Activated T-helper 9 cell treated with anti-CD3 and anti-CD28 coated beads, Interleukin-2, amount 50 U/mL, for 16 hours (primary cell): ENCODE measurements around the gene ZNF518B.

Source experiments
- DNase-seq: peaks from one replicate; pipeline ENCODE4 v3.0.0-alpha.2; 2020; ENCODE audit warnings: low read depth

The ZNF518B gene, protein sequence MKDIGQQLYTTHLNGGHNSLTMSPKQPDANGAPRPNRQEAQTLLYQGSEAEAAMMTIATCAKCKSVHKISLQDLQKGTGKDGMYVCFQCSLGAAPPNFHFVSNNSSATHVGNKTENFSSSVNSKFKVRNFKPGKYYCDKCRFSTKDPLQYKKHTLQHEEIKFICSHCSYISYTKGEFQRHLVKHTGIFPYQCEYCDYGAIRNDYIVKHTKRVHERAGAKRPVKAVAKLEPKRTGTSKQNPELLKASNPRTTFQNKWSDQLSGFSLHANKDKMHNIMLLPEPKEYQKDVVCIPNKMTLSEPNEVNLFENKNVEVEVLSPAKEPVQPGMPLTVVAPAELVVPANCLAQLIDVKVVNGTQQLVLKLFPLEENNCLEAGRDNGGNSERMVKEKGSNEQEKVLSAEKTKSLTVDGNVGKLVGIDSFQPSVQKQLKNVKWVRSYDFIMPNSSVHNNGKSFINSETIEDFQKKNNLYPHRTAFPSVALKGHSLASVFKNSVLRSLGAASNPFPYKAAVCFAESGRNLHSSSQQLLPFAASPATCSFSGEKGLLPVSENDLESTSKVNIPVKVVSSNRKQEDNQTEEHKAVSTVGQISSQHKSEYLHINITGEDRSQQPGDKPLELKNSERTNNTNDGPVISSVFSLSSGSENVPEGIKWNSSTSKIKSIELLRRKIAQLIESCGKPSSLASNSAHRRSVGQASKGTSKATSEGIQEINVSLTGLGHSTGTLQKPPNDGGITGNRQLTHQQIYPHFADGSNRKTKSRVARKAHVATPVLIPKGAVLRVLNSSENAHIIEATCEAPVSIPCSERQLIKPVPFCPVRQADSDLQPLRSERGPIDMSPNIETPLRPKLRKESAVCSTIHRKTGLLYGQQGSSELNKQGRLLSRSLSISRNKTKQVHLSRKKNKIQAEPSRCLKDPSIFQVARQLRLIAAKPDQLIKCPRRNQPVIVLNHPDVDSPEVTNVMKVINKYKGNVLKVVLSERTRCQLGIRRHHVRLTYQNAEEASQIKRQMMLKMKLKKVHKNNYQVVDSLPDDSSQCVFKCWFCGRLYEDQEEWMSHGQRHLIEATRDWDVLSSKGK

GRCh38 chr4:10457255-10457801, at the start of gene ZNF518B:
Gene ZNF518B (minus strand): TSS chr4:10457426. CDS start chr4:10446328, 11,098 bp downstream.
- DNase-seq, result peak; percentile 70

DNA sequence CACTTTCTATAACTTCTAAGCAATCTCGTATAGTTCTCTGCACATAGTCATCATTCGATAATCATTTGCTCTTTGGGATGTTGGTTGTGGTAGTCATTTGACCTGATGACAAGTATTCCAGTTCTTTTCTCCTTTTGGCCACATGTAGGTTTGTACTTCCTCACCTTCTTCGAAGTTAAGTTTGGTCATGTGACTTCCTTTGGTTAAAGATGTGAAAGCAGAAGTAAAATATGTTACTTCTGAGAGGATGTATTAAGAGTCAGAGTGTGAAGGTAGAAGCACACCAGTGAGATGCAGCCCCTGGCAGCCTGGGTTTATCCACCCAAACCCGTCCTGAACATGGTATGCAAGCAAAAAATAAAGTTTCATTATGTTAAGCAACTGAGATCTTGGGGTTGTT, 48.9 kb upstream of the ZNF518B start:
- no peak for DNase-seq

DNA sequence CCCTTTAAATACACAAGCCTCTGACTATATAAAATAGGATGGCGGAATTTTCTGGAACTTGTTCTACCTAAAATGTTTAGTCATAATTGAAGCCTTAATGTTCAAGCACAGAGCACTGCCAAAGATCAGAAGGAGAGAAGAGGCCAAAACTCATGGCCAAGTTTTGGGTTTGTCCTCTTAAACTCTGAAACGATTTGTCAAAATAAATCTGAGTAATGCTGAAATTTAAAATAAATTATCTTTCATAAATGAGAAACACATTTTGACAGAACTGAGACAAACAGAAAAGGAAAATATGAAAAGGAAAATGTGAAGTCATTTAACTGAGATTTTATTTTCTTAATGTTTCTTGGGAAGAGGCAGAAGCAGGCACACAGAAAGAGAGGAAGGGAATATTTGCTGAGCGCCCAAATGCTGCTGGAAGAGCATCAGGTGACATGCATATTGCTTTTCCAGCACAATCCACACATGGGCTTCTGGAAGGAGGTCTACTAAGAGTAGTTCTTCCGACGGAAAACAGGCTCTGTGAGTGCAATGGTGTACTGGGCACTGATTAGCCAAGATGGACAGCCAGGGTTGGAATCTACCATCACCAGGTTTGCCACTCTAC, 47.4 kb upstream of the ZNF518B start:
- no peak for DNase-seq

DNA sequence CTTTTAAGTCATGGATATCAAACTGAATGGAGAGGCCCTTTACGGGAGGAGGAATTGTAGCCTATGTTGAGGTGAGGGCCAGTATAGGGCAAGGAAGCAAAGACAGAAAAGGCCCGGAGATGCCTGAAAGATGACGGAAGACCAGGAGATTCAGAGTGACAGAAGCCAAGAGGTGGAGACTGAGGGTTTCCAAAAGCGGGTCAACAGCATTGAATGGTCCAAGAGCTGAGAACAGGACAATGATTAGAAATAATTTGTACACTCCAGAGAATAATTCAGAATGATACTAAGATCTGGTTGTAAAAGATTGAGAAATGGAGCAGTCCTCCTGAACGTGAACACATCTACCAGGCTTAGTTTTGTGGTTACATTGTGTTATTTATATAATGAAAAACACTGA, 45.5 kb upstream of the ZNF518B start:
- no peak for DNase-seq

DNA sequence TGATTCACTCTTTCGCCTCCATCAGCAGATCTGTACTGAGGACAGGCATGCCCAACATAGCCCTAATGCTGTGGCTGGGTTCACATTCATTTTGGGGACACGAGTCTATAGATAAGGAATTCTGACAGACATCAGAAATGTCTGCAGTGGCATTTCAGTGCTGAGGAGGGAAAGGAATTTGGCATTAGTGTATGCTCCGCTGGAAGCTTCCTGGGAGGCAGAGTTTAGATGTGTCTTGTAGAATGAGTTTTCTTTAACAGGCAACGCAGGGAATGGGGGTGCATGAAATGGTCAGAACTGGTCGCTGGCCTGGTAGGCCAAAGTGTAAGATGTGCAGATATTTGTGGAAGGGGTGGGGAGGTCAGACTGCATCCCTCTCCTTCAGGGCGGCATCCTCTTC, 43.5 kb upstream of the ZNF518B start:
- no peak for DNase-seq

DNA sequence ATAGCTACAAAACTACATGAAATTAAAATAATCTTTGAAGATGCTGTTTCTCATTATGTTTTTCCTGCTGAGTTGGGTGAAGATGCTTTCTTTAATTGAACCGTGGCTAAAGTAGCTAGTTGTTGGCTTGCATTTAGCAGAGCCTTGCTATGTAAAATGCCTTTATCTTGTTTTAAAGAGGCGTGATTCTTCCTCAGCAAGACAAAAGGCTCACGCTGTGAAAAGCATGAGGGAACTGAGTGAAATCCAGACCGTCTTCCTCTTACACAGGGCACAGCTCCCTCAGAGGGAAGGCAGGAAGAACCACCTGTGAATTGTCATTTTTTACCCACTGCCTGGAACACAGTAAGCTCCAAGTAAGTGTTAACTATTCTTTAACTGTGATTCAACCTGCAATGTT, 39.0 kb upstream of the ZNF518B start:
- no peak for DNase-seq

DNA sequence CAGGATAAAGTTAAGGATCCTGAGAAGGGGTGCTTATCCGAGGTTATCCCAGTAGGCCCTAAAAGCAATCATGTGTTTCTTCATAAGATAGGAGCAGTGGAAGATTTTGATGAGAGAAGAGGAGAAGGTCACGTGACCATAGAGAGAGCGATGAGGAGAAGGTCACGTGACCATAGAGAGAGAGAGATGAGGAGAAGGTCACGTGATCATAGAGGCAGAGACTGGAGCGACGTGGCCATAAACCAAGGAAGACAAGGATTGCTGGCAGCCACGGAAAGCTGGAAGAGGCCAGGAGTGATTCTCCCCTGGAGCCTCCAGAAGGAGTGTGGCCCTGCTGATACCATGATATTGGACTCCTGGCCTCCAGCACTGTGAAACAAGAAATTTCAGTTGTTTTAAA, 38.4 kb upstream of the ZNF518B start:
- no peak for DNase-seq

DNA sequence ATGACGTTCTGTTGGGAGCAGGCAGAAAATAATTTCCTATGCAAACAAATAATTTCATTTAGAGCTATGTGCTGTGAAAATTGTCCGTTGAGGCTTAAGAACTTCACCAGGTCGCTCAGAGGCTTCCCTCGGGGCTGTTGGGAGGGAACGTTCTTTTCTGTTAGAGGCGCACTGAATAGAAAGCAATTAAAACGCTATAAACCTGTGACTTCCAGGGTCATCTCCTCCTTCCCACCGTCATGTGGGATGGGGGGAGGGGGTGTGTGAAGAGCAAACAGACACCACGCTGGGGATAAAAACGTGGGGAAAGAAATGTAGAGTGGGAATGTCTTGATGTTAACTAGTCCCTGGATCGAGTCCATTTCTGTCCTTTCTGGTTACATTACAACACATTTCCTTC, 35.2 kb upstream of the ZNF518B start:
- DNase-seq, result no peak

- DNase-seq, result no peak
These were observed 34.2 kb upstream of the ZNF518B start for GRCh38 chr4:10491401-10491800.

DNA sequence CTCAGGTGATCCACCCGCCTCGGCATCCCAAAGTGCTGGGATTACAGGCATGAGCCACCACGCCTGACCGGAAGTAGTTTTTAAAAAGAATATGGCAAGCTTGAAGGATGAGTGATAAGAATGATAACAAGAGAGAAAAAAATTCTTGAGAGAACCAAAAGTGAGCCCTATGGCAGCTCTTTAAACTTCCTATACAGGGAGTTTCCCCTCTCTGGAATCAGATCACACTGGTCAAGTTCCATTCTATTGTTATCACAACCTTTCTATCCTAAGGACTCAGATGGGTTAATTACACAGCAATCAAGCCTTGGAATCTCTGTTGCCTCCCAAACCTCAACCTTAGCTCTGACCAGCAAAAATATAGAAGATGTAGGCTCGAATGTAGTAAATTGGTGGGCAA, 33.8 kb upstream of the ZNF518B start:
- DNase-seq, result no peak

- no peak for DNase-seq
These were observed 25.7 kb upstream of the ZNF518B start for GRCh38 chr4:10482913-10483312.

DNA sequence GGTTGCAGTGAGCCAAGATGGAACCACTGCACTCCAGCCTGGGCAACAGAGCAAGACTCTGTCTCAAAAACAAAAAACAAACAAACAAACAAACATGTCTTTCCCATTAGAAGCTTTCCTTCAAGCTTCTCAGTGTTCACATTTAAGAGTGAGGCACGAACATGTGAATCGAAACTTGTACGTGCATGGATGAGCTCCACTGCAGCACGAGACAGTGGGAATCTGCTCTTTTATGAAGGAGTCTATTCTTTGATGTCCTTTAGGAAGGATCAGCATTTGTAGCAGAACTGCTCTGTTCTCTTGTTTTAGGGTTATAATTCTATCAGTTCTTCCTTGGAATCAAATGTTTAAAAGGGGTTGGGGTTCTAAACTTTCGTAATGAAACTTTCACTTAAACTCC, 23.4 kb upstream of the ZNF518B start:
- no peak for DNase-seq

DNA sequence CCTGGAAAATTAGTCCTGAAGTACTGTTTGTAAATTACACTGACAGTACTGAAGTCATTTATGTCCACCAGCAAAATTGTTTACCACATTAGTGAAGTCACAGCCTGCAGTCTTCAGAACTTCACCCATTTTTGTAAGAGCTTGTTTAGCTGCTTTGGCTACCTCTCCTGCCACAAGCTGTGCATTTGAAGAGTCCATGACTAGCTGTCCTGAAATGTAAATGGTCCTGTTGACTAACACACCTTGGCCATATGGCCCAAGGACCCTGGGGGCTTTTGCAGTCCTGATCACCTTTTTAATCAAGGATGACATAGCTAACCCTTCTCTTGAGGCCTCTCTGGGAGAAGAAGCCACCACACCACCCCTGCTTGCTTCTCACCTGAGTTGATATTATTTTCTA, 21.4 kb upstream of the ZNF518B start:
- no peak for DNase-seq

GRCh38 chr4:10470505-10470904, 13.3 kb upstream of the ZNF518B start:
- no peak for DNase-seq

- DNase-seq, result no peak
These were observed 8.9 kb upstream of the ZNF518B start for GRCh38 chr4:10466161-10466560.

- no peak for DNase-seq
These were observed 5.7 kb upstream of the ZNF518B start for GRCh38 chr4:10462876-10463275.

DNA sequence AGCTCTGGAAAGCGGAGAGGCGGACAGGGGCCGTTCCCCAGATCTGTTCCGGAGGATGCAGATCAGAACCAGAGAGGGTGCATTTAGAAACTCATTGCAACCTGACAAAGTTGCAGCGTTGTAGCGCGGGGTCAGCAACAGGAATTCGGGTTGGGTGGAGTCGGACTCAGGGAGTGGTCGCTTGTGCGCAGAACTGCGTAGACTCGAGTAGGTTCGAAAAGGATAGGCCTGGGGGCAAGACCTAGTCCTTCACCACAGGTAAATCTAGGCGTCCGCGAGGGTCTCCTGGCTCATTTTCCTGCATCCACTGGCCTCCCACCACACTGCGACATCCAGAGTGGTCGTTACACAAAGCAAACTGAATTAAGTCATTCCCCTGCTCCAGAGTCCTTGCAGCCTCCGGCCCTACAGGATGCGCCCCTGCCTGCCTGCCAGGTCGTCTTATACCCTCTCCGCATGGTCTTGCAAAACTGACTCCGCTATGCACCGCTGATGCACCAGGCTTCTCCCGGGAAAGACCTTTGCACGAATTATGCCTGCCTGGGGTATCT, 4.7 kb upstream of the ZNF518B start:
- no peak for DNase-seq

DNA sequence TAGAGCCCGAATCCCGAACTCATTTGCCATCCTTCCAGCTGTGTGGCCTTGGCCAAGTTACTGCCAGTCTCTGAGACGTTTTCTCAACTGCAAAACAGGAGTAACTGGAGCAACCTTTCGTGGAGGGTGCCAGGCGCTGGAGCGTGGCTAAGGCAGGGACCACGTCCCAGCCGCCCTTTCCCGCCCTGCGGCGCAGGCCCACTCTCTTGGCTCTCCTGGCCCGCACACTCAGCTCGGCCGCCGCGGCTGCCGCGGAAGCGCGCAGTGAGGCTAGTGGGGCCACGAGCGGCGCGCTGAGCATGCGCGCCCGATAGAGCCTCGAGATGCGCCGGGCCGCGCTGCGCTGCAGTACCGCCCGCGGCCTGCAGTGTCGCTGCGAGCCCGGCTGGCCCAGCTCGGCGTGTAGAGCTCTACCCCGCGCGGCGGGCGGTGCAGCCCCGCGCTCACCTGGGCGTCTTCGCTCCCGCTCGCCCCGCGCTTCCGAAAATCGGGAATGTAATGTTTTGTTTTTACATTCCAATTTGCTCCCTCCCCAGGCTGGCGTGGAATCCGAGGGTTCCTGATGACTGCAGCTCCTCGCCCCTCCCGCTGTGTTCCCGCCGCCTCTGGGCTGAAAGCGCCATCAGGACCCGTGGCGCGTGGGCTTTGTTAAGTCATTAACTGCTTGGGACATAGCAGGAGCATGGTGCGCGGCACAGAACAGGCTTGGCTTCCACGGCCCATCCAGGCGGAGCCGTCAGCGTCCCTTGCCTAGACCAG, 4.0 kb upstream of the ZNF518B start:
- peak; percentile 65 for DNase-seq

DNA sequence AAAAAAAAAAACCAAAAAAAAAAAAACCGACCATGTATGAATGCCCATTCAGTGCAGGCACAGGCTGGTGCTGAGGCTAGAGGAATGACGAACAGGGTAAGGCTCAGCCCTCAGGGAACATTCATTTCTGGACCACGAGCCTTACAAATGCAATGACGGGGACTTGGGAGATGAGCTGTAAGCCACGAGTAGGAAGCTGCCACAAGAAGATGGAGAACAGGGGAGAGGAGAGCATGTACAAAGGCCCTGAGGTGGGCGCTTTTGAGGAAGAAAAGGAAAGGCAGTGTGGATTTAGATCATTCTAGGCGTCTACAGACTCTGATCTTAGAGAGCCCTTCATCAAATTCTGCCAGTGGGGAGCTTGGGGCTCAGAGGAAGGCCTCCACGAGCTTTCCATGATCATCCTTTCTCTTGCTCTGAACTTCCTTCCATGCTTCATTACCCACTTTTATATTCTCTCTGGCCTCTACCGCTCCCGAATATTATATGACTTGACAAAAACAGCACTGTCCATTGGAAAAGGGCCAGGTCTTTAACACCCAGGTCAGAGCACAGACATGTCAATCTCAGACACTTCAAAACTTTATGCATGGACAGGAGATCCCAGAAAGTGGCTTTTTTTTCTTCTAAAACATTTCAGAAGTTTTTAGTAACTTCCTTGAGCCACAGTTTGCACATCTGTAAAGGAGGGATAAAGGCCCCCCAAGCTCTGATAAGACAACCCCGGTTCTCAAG, 3.3 kb upstream of the ZNF518B start:
- no peak for DNase-seq

- no peak for DNase-seq
These were observed 2.1 kb upstream of the ZNF518B start for GRCh38 chr4:10459305-10459704.
